WI38 (cell line): ENCODE data around the gene SPEG.

Experiments
- H3K4me3 ChIP-seq: 2 replicates; pipeline ENCODE4 v1.5.1; 2011; ENCODE audit warnings: low read depth, mild to moderate bottlenecking, control low read depth, low read length
- CTCF ChIP-seq: IDR thresholded peaks from 2 replicates; pipeline ENCODE4 v1.5.1; 2012; ENCODE audit warnings: low read depth, mild to moderate bottlenecking, control low read depth, low read length

Gene SPEG

GRCh38 chr2:219434468-219434717 is 250 bp upstream of the SPEG start:
- H3K4me3 ChIP-seq, result no peak overlapping the region

GRCh38 chr2:219435701-219436100 is 1.1 kb downstream of the SPEG start:
- no peak overlapping the region for H3K4me3 ChIP-seq
- no peak for TF ChIP-seq CTCF

More at GRCh38 chr2:219434468-219434717, 250 bp upstream of the SPEG start:
- no peak for TF ChIP-seq CTCF

- no peak overlapping the region for H3K4me3 ChIP-seq
- TF ChIP-seq CTCF, result no peak
Observed at GRCh38 chr2:219436491-219436890, 1.8 kb downstream of the SPEG start.

GRCh38 chr2:219437141-219437540 is 2.5 kb downstream of the SPEG start:
- no peak for TF ChIP-seq CTCF
- no peak overlapping the region for H3K4me3 ChIP-seq

- no peak overlapping the region for H3K4me3 ChIP-seq
- TF ChIP-seq CTCF, result no peak
Observed at GRCh38 chr2:219437690-219438206, 3.1 kb downstream of the SPEG start.

GRCh38 chr2:219438453-219438852 is 3.8 kb downstream of the SPEG start:
- no peak for TF ChIP-seq CTCF
- no peak overlapping the region for H3K4me3 ChIP-seq

GRCh38 chr2:219439506-219439905 is 4.9 kb downstream of the SPEG start:
- no peak overlapping the region for H3K4me3 ChIP-seq
- no peak for TF ChIP-seq CTCF
